Thoracic aorta (tissue), 2 donors: Measurements from ENCODE around the gene RAVER1. TPM values are rescaled to one million over a fixed set of nuclear protein-coding genes. Genes with fewer than 3 reads are reported as not detected.

Source experiments
- ATAC-seq: fragments of 150-250 bp; one replicate; pipeline ENCODE4 v1.8.0; 2017; ENCODE audit warnings: low read depth; ENCODE audit not compliant: insufficient number of reproducible peaks, low FRiP score
- DNase-seq: peaks from one replicate; pipeline ENCODE4 v3.0.0-alpha.2; 2020; ENCODE audit warnings: low spot score
- H3K27ac ChIP-seq, 2 donors: fragments of 200-600 bp; sonication (generic); 1 replicate in 1 of 2; 2 replicates in 1 of 2; pipeline ENCODE4 v1.5.1; 2016; ENCODE audit warnings: mild to moderate bottlenecking in 2 of 2, moderate library complexity in 2 of 2
- H3K27me3 ChIP-seq: fragments of 200-600 bp; sonication (generic); replicated peaks from 2 replicates; pipeline ENCODE4 v1.6.0; 2016; ENCODE audit warnings: mild to moderate bottlenecking; ENCODE audit not compliant: insufficient read depth
- H3K36me3 ChIP-seq: fragments of 200-600 bp; sonication (generic); one replicate; pipeline ENCODE4 v1.5.1; 2016
- H3K4me1 ChIP-seq, 2 donors: fragments of 200-600 bp; sonication (generic); 1 replicate in 1 of 2; 2 replicates in 1 of 2; pipeline versions ENCODE4 v1.5.1 to v1.6.0; 2016; ENCODE audit warnings: low read depth in 2 of 2, mild to moderate bottlenecking in 1 of 2; ENCODE audit not compliant: control insufficient read depth in 1 of 2
- H3K4me3 ChIP-seq: fragments of 200-600 bp; sonication (generic); 2 replicates; pipeline ENCODE4 v1.5.1; 2016; ENCODE audit warnings: mild to moderate bottlenecking
- H3K9me3 ChIP-seq: fragments of 200-600 bp; sonication (generic); 2 replicates; pipeline ENCODE4 v1.5.1; 2016
- total RNA-seq, 2 donors: library from RNA; depleted of rRNA; stranded (reverse); fragments of >200 nt; gene quantifications; one replicate each; pipeline versions ENCODE4 v1.1.0 to v1.2.3, GENCODE V29; 2016
- TF ChIP-seq, protein P1 (sequence below): fragments of 200-600 bp; sonication (generic); IDR thresholded peaks from one replicate; pipeline ENCODE4 v1.5.1; 2019; ENCODE audit warnings: antibody characterized with exemption

The RAVER1 gene
- total RNA-seq, 2 donors from 2014 or later = 31.8 to 33.4 TPM

DNA sequence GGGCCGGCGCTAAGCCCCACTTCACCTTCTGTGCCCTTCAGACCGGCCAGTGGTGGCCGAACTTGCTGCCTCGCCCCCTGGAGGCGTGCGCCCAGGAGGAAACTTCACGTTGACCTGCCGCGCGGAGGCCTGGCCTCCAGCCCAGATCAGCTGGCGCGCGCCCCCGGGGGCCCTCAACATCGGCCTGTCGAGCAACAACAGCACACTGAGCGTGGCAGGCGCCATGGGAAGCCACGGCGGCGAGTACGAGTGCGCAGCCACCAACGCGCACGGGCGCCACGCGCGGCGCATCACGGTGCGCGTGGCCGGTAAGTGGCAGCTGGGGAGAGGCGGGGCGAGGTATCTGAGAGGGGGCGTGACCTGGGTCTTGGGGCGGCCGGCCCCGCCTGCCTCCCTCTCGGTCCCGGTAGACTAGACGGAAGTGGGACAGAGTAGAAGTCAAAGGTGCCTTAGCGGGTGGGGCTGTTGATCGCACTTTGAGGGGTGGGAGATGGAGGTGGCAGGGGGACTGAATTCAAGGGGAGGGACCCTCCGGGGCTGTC, 38.0 kb downstream of the RAVER1 start:
- no peak for DNase-seq
- Histone ChIP-seq H3K9me3 (no peaks in the 10 kb centered on the region), H3K4me1 (peaks cover 23 to 33% of the 10 kb centered on the region in 2 donors), H3K4me3 (peak overlapping the region; percentile 55), H3K27me3 (peaks cover 32% of the 10 kb centered on the region), H3K27ac (no peak overlapping the region), H3K36me3 (no peaks in the 10 kb centered on the region)
- no peak for ATAC-seq
- TF ChIP-seq, protein P1, sequence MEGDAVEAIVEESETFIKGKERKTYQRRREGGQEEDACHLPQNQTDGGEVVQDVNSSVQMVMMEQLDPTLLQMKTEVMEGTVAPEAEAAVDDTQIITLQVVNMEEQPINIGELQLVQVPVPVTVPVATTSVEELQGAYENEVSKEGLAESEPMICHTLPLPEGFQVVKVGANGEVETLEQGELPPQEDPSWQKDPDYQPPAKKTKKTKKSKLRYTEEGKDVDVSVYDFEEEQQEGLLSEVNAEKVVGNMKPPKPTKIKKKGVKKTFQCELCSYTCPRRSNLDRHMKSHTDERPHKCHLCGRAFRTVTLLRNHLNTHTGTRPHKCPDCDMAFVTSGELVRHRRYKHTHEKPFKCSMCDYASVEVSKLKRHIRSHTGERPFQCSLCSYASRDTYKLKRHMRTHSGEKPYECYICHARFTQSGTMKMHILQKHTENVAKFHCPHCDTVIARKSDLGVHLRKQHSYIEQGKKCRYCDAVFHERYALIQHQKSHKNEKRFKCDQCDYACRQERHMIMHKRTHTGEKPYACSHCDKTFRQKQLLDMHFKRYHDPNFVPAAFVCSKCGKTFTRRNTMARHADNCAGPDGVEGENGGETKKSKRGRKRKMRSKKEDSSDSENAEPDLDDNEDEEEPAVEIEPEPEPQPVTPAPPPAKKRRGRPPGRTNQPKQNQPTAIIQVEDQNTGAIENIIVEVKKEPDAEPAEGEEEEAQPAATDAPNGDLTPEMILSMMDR = no peak

DNA sequence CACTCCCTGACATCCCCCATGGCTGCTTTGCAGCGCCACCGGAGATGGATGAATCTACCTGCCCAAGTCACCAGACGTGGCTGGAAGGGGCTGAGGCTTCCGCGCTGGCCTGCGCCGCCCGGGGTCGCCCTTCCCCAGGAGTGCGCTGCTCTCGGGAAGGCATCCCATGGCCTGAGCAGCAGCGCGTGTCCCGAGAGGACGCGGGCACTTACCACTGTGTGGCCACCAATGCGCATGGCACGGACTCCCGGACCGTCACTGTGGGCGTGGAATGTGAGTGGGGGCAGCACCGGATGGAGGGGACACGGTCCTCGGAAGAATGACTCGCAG, 39.0 kb downstream of the RAVER1 start:
- ATAC-seq (no peak), DNase-seq (no peak)
- H3K4me1 ChIP-seq = peaks cover 30 to 44% of the 10 kb centered on the region in 2 donors
- no peak overlapping the region for H3K27ac ChIP-seq
- no peaks in the 10 kb centered on the region for H3K9me3 ChIP-seq
- TF ChIP-seq, protein P1 = no peak
- H3K36me3 ChIP-seq = no peaks in the 10 kb centered on the region
- peaks cover 33% of the 10 kb centered on the region for H3K27me3 ChIP-seq
- H3K4me3 ChIP-seq = no peak overlapping the region

DNA sequence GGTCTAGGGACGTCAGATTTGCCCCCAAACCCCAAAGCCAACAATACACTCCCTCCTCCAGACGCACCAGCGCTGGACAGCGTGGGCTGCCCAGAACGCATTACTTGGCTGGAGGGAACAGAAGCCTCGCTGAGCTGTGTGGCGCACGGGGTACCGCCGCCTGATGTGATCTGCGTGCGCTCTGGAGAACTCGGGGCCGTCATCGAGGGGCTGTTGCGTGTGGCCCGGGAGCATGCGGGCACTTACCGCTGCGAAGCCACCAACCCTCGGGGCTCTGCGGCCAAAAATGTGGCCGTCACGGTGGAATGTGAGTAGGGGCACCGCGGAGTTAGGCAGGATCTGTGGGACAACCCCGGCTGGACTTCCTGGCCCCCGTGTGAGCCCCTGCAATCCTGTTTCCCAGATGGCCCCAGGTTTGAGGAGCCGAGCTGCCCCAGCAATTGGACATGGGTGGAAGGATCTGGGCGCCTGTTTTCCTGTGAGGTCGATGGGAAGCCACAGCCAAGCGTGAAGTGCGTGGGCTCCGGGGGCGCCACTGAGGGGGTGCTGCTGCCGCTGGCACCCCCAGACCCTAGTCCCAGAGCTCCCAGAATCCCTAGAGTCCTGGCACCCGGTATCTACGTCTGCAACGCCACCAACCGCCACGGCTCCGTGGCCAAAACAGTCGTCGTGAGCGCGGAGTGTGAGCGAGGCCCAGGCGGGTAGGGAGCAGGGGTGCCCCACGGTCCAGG, 39.5 kb downstream of the RAVER1 start:
- DNase-seq = no peak
- peaks cover 36% of the 10 kb centered on the region for H3K27me3 ChIP-seq
- no peaks in the 10 kb centered on the region for H3K36me3 ChIP-seq
- TF ChIP-seq, protein P1 = no peak
- peaks cover 35 to 49% of the 10 kb centered on the region in 2 donors for H3K4me1 ChIP-seq
- H3K4me3 ChIP-seq = no peak overlapping the region
- no peak for ATAC-seq
- no peak overlapping the region for H3K27ac ChIP-seq
- H3K9me3 ChIP-seq = no peaks in the 10 kb centered on the region

DNA sequence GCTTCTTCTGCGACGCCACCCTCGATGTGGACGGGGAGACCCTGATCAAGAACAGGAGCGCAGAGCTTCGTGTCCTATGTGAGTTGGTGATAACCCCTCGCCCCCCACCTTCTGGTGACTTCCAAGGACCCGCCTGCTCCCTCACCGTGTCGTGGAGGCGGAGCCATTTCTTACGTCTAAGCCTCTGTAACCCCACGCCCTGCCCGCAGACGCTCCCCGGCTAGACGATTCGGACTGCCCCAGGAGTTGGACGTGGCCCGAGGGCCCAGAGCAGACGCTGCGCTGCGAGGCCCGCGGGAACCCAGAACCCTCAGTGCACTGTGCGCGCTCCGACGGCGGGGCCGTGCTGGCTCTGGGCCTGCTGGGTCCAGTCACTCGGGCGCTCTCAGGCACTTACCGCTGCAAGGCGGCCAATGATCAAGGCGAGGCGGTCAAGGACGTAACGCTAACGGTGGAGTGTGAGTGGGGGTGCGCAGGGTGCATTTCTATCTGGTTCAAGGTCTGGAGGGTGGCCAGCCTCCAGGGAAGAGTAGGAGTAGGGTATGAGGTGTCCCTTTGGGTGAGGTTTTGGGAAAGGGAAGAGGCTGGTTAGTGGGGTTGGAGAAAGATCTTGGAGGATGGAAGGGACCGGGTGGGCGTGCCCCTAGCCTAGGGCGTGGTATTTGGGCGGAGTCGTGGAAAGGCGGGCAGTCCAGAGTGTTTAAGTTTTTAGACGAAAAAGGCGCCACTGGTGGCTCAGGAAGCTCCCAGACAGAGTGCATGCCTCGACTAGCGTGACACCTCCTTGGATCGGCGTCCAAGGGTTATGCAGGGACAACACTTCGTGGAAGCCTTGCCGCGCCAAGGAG, 40.3 kb downstream of the RAVER1 start:
- Histone ChIP-seq H3K9me3 (no peaks in the 10 kb centered on the region), H3K27ac (peak overlapping the region in 1 of 2 donors; percentile 28), H3K4me1 (peaks cover 39 to 53% of the 10 kb centered on the region in 2 donors), H3K4me3 (peak overlapping the region; percentile 74), H3K27me3 (peaks cover 36% of the 10 kb centered on the region), H3K36me3 (no peaks in the 10 kb centered on the region)
- DNase-seq (no peak), ATAC-seq (no peak)
- TF ChIP-seq, protein P1 = no peak

DNA sequence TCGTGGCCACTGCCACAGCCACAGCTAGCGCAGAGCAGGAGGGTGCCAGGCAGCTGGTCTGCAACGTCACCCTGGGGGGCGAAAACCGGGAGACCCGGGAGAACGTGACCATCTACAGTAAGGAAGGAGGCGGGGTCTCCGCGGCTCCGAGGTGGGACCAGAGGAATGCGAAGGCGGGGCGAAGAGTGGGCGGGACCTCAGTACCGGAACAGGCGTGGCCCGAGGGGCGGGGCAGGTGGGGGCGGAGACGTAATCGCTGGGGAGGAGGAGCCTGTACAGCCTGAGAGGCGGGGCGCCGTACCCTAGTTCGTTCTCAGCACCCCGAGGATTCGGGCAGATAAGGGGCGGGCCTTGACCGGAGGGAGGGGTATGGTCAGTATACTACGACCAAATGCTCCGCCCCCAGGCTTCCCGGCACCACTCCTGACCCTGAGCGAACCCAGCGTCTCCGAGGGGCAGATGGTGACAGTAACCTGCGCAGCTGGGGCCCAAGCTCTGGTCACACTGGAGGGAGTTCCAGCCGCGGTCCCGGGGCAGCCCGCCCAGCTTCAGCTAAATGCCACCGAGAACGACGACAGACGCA, 41.0 kb downstream of the RAVER1 start:
- peak overlapping the region; percentile 74 for H3K4me3 ChIP-seq
- H3K36me3 ChIP-seq = no peaks in the 10 kb centered on the region
- peaks cover 45 to 59% of the 10 kb centered on the region in 2 donors for H3K4me1 ChIP-seq
- DNase-seq = peak; percentile 28
- H3K27me3 ChIP-seq = peaks cover 36% of the 10 kb centered on the region
- no peaks in the 10 kb centered on the region for H3K9me3 ChIP-seq
- ATAC-seq = no peak
- H3K27ac ChIP-seq = peak overlapping the region in 1 of 2 donors; percentile 28
- TF ChIP-seq, protein P1 = no peak
